ENCODE measurements around the gene LDB2.

The LDB2 gene

GRCh38 chr4:16492872-16493271 is 405.6 kb downstream of the LDB2 start:
- Histone ChIP-seq H4K20me1 (ENCODE audit: control insufficient read depth, insufficient read depth, low read depth, low read length) (no peaks in the 10 kb centered on the region), H3K4me2 (ENCODE audit: low read length) (no peak overlapping the region), H3K4me3 (ENCODE audit: low read length) (no peak overlapping the region), H3K9me3 (ENCODE audit: control insufficient read depth, insufficient read depth, low read length) (no peaks in the 10 kb centered on the region; the same call in 1 of the 2 replicates), H3K27ac (ENCODE audit: low read depth, low read length) (no peak overlapping the region), H3F3A (ENCODE audit: control insufficient read depth, insufficient read depth) (no peaks in the 10 kb centered on the region), H3K9me2 (replicated peaks; ENCODE audit: control insufficient read depth, low read length) (no peaks in the 10 kb centered on the region), H3K79me2 (ENCODE audit: control insufficient read depth, low read length) (no peaks in the 10 kb centered on the region), H3K4me1 (ENCODE audit: control insufficient read depth, low read length) (no peaks in the 10 kb centered on the region), H3K36me3 (ENCODE audit: control insufficient read depth, low read length) (no peaks in the 10 kb centered on the region), H3K27me3 (ENCODE audit: control insufficient read depth, low read length) (no peaks in the 10 kb centered on the region)
- TF ChIP-seq CTCF (IDR thresholded peaks at IDR 0.05; ENCODE audit: low read depth, low read length, poor library complexity, severe bottlenecking) (no peak), EZH2phosphoT487 (IDR thresholded peaks at IDR 0.05; ENCODE audit: borderline replicate concordance, low read length) (no peak)

GRCh38 chr4:16489226-16489625 is 409.2 kb downstream of the LDB2 start:
- H3K9me2 ChIP-seq (replicated peaks; ENCODE audit: control insufficient read depth, low read length) = no peaks in the 10 kb centered on the region
- H3K9me3 ChIP-seq (ENCODE audit: control insufficient read depth, insufficient read depth, low read length) = no peaks in the 10 kb centered on the region; the same call in 1 of the 2 replicates
- no peak for TF ChIP-seq CTCF (IDR thresholded peaks at IDR 0.05; ENCODE audit: low read depth, low read length, poor library complexity, severe bottlenecking)
- no peak for TF ChIP-seq EZH2phosphoT487 (IDR thresholded peaks at IDR 0.05; ENCODE audit: borderline replicate concordance, low read length)
- no peaks in the 10 kb centered on the region for H4K20me1 ChIP-seq (ENCODE audit: control insufficient read depth, insufficient read depth, low read depth, low read length)
- no peak overlapping the region for H3K4me3 ChIP-seq (ENCODE audit: low read length)
- no peaks in the 10 kb centered on the region for H3F3A ChIP-seq (ENCODE audit: control insufficient read depth, insufficient read depth)
- H3K79me2 ChIP-seq (ENCODE audit: control insufficient read depth, low read length) = no peaks in the 10 kb centered on the region
- H3K36me3 ChIP-seq (ENCODE audit: control insufficient read depth, low read length) = no peaks in the 10 kb centered on the region
- H3K27ac ChIP-seq (ENCODE audit: low read depth, low read length) = no peak overlapping the region
- no peak overlapping the region for H3K4me2 ChIP-seq (ENCODE audit: low read length)
- H3K27me3 ChIP-seq (ENCODE audit: control insufficient read depth, low read length) = no peaks in the 10 kb centered on the region
- no peaks in the 10 kb centered on the region for H3K4me1 ChIP-seq (ENCODE audit: control insufficient read depth, low read length)

GRCh38 chr4:16488084-16488483 is 410.4 kb downstream of the LDB2 start:
- Histone ChIP-seq H3K79me2 (ENCODE audit: control insufficient read depth, low read length) (no peaks in the 10 kb centered on the region), H4K20me1 (ENCODE audit: control insufficient read depth, insufficient read depth, low read depth, low read length) (no peaks in the 10 kb centered on the region), H3K27ac (ENCODE audit: low read depth, low read length) (no peak overlapping the region), H3F3A (ENCODE audit: control insufficient read depth, insufficient read depth) (no peaks in the 10 kb centered on the region), H3K27me3 (ENCODE audit: control insufficient read depth, low read length) (no peaks in the 10 kb centered on the region), H3K9me3 (ENCODE audit: control insufficient read depth, insufficient read depth, low read length) (no peaks in the 10 kb centered on the region; the same call in 1 of the 2 replicates), H3K4me2 (ENCODE audit: low read length) (no peak overlapping the region), H3K9me2 (replicated peaks; ENCODE audit: control insufficient read depth, low read length) (no peaks in the 10 kb centered on the region), H3K4me3 (ENCODE audit: low read length) (no peak overlapping the region), H3K36me3 (ENCODE audit: control insufficient read depth, low read length) (no peaks in the 10 kb centered on the region), H3K4me1 (ENCODE audit: control insufficient read depth, low read length) (no peaks in the 10 kb centered on the region)
- TF ChIP-seq EZH2phosphoT487 (IDR thresholded peaks at IDR 0.05; ENCODE audit: borderline replicate concordance, low read length) (no peak), CTCF (IDR thresholded peaks at IDR 0.05; ENCODE audit: low read depth, low read length, poor library complexity, severe bottlenecking) (no peak)
